ENCODE data around the gene NARS2. TPM values are rescaled to one million over a fixed set of nuclear protein-coding genes. Genes with fewer than 3 reads are reported as not detected.
"Not testable (repeated sequence)": the region's sequence is repeated elsewhere in the genome, so short reads cannot be mapped to it uniquely, and the experiment has no call there.

Gene NARS2
- total RNA-seq, 1 donor from 2014 or later: 23.1 TPM

DNA sequence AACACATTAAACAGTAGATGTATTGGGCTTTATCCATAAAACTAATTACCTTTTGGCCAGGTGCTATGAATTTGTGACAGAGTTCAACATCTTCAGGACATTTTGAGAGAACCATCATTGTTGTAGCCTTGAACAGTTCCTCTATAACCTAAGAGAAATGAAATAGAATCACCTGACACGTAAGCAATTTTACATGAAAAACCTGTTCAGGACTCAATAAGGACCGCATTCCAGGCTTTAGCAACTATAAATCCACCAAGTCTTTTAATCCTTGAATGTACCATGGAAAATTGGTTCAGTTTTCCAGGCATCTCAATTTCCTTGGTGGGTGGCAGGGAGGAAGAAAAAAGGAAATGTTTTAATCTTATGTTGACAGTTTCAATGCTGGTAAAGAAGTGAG is 96.1 kb downstream of the NARS2 start:
- no peak for DNase-seq (ENCODE audit: low spot score)

DNA sequence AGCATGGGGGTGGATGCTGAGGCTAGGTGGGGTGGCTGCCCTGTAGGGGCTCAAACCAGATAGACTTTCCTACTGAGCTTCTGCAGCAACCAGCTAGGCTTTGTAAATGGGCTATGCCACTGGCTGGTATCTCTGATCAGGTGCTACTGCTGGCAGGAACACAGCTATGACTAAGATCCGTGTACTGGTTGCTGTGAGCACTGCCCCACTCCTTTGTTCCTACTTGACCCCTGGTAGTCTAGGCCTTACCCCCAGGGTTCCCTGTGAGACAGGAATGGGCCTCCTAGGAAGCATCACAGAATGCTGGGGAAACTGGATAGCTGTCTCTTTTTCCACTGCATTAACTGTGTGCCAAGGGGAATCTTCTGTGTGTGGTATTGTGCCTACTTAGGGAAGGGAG is 98.6 kb downstream of the NARS2 start:
- DNase-seq (ENCODE audit: low spot score): no peak

GRCh38 chr11:78474451-78474850 is 100.2 kb downstream of the NARS2 start:
- DNase-seq (ENCODE audit: low spot score): no peak

DNA sequence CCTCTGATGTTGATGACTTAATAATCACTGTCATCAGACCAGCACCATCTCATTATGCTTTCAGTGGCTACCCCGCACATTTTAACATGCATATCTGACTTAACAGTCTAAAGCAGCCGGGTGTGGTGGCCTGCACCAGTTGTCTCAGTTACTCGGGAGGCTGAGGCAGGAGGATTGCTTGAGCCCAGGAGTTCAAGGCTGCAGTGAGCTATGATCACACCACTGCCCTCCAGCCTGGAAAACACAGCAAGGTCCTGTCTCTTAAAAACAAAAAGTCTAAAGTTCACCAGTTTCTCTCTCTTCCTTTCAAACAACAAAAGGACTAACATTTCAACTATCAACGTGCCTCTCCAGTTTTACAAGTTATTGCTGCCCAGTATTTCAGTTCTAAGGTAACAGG is 101.8 kb downstream of the NARS2 start:
- DNase-seq (ENCODE audit: low spot score): no peak

GRCh38 chr11:78472382-78472781 is 102.3 kb downstream of the NARS2 start:
- DNase-seq (ENCODE audit: low spot score): no peak

GRCh38 chr11:78470861-78471442 is 103.7 kb downstream of the NARS2 start:
- DNase-seq (ENCODE audit: low spot score): no peak

DNA sequence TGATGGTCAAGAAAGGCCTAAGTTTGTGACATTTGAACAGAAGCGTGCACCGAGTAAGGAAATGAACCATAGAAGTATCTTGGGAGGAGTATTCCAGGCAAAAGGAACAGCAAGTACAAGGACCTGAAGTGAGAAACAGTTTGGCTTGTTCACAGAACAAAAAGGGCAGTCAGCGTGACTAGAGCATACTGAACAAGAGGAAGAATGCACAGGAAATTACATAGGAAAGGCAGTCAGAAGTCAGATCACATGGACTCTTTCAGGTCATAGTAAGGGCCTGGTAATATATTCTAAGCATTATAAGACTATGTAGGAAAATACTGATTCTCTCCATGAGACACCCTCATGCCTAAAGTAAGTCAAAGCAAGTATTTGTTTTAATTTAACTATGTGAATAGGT is 104.8 kb downstream of the NARS2 start:
- no peak for DNase-seq (ENCODE audit: low spot score)

- no peak for DNase-seq (ENCODE audit: low spot score)
These were observed 106.7 kb downstream of the NARS2 start for GRCh38 chr11:78467931-78468330.

- no peak for DNase-seq (ENCODE audit: low spot score)
These were observed 107.3 kb downstream of the NARS2 start for GRCh38 chr11:78467370-78467769.

- no peak for DNase-seq (ENCODE audit: low spot score)
These were observed 109.3 kb downstream of the NARS2 start for GRCh38 chr11:78465169-78465942.

DNA sequence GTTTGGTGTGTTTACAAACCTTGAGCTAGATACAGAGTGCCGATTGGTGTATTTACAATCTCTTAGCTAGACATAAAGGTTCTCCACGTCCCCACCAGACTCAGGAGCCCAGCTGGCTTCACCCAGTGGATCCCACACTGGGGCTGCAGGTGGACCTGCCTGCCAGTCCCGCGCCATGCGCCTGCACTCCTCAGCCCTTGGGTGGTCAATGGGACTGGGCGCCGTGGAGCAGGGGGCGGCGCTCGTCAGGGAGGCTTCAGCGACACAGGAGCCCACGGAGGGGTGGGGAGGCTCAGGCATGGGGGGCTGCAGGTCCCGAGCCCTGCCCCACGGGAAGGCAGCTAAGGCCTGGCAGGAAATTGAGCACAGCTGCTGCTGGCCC is 109.9 kb downstream of the NARS2 start:
- DNase-seq (ENCODE audit: low spot score): not testable (repeated sequence)

DNA sequence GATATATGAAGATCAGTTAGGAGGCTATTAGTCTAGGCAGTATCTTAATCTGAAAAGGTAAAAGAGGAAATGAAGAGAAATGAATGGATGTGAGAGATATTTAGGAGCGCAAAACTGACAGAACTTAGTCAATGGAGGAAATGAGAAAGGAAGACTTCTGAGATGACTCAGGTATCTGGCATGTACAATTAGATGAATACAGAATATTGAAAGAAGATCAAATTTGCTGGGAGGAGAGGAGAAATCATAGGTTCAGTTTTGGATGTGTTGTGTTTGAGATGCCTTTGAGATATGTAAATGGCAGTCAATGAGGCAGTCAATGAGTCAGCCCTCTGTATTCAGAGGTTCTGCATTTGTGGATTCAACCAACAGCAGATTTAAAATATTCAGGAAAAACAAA is 114.2 kb downstream of the NARS2 start:
- DNase-seq (ENCODE audit: low spot score): no peak

DNA sequence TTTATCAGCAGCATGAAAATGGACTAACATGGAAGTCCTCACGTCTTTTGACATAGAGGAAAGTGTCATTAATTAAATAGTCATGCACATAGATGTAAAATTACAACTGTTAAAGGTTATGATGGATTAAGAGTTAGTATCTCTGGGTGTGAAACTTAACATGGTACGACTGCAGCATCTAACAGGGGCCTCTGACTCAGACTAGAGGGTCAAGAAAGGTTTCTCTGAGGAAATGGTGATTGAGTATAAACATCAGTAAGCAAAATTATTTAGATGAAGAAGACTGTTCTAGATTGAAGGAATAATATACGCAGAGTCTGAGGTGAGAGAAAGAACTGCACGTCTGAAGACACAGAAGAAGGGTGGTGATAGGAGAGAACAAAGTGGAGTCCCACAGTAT is 114.9 kb downstream of the NARS2 start:
- DNase-seq (ENCODE audit: low spot score): no peak

GRCh38 chr11:78457448-78457847 is 117.2 kb downstream of the NARS2 start:
- no peak for DNase-seq (ENCODE audit: low spot score)

- DNase-seq (ENCODE audit: low spot score): no peak
These were observed 121.3 kb downstream of the NARS2 start for GRCh38 chr11:78453140-78453935.

- no peak for DNase-seq (ENCODE audit: low spot score)
These were observed 123.1 kb downstream of the NARS2 start for GRCh38 chr11:78451371-78452150.

DNA sequence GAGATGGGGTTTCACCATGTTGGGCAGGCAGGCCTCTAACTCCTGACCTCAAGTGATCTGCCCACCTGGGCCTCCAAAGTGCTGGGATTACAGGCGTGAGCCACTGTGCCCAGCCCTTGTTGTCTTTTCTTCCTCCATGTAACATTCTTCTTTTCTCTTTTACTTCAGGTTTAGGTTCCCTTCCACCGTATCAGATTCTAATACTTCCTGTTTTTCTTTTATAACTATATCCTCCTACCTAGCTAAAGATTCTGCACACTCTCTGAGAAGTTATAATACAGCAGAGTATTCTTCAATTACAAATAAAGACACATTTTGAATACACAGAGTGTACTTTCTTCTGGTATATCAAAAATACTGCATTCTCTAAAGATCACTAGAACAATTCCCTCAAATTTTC is 123.8 kb downstream of the NARS2 start:
- DNase-seq (ENCODE audit: low spot score): no peak

DNA sequence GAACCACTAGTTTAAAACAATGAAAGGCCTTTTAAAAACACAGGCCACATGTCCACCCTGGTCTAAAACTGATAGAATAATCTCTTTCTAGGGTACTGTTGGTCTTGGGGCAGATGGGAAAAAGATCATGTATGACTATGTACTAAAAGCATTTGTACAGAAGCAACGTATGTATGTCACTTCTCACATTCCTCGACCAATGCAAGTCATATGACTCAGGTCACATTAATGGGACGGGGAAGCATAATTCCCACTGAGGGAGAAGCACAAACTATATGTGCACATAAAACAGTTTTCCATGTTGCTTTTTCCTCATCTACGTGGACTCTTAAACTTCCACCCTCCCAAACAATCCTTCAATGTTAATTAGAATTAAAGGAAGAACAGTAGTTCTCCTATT is 124.8 kb downstream of the NARS2 start:
- DNase-seq (ENCODE audit: low spot score): no peak

GRCh38 chr11:78446210-78446609 is 128.5 kb downstream of the NARS2 start:
- no peak for DNase-seq (ENCODE audit: low spot score)

- no peak for DNase-seq (ENCODE audit: low spot score)
These were observed 129.9 kb downstream of the NARS2 start for GRCh38 chr11:78444726-78445125.

DNA sequence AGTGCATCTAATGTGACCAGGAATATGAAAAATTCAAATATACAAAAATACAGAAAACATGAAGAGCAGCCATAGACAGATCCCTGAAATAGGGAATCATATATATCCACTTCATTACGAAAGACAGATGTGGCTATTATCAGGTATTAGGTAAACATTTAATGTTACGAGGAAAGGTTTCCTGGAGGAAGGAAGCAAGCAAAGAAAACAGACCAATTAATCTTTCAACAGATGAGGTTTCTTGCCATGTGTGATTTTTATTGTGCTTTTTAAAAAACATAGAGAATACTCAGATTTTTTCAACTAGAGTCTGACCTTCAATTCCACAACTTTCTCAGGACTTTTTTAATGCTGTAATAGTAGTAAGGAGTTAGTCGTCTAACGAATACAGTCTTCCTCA is 132.7 kb downstream of the NARS2 start:
- no peak for DNase-seq (ENCODE audit: low spot score)

GRCh38 chr11:78438298-78438975 is 136.2 kb downstream of the NARS2 start:
- no peak for DNase-seq (ENCODE audit: low spot score)

Data from ureter (tissue), 1 donor.